ENCODE results near the gene DHX30.
"Not testable (repeated sequence)": the region's sequence is repeated elsewhere in the genome, so short reads cannot be mapped to it uniquely, and the experiment has no call there.

DHX30 gene

DNA sequence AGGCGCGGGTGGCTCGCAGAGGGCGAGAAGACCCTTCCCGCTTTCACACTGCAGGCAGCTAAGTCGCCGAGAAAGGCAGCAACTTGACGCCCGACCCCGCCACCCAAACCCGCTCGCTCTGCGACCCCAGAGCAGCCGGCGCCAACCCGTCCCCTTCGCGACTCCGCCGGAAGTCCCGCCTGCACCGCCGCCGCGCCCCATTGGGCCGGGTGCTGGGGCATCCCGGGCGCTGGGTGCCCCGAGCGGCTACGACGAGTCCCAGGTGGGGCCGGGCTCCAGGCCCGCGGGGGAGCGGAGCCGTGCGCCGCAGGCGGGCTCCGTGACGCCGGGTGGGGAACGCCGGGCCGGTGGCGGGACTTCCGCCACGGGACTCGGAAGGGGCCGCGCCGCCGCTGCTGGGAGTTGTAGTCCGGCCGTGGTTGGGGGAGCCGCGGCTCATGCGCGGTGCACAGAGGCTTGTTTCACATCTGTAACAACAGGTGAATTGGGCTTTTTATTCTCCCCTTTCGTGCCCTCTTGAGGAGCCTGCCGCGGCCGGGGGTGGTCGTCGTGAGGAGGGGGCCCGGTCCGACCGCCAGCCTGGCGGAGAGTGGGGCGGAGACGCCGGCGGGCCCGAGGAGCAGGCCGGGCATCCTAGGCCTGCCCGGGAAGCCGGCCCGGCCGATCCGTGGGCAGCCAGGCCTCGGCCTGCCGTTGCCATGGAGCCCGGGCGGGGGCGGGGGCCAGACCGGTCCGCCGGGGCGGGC, at the start of gene DHX30:
Gene DHX30, plus strand, starts transcription at position 405 of the 746 bp plus-strand sequence. CDS start 7,546 bp downstream, outside the sequence.
- POLR2A ChIA-PET = interaction anchor here (0.7 kb wide), 1 partner anchor 1260 kb away, joined by 3 read pairs; no protein-coding TSS in a partner anchor
- H3K4me3 ChIP-seq (ENCODE audit: low read depth, low read length) = peak within 1 kb of the TSS; percentile 86
- TF ChIP-seq, protein P1, sequence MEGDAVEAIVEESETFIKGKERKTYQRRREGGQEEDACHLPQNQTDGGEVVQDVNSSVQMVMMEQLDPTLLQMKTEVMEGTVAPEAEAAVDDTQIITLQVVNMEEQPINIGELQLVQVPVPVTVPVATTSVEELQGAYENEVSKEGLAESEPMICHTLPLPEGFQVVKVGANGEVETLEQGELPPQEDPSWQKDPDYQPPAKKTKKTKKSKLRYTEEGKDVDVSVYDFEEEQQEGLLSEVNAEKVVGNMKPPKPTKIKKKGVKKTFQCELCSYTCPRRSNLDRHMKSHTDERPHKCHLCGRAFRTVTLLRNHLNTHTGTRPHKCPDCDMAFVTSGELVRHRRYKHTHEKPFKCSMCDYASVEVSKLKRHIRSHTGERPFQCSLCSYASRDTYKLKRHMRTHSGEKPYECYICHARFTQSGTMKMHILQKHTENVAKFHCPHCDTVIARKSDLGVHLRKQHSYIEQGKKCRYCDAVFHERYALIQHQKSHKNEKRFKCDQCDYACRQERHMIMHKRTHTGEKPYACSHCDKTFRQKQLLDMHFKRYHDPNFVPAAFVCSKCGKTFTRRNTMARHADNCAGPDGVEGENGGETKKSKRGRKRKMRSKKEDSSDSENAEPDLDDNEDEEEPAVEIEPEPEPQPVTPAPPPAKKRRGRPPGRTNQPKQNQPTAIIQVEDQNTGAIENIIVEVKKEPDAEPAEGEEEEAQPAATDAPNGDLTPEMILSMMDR (IDR thresholded peaks at IDR 0.05; ENCODE audit: insufficient read depth, low read length, missing control alignments) = no peak
- CTCF ChIA-PET = interaction anchor here (0.6 to 4.4 kb wide), 4 partner anchors 17 to 282 kb away, joined by 3 to 24 read pairs (median 8); no protein-coding TSS in a partner anchor
- DNase-seq (ENCODE audit: low read depth, low spot score) = no peak

- H3K4me3 ChIP-seq (ENCODE audit: low read depth, low read length) = no peak overlapping the region
- POLR2A ChIA-PET = no interaction called here
- TF ChIP-seq, protein P1 (IDR thresholded peaks at IDR 0.05; ENCODE audit: insufficient read depth, low read length, missing control alignments) = no peak
- DNase-seq (ENCODE audit: low read depth, low spot score) = no peak
- CTCF ChIA-PET = no interaction called here
These were observed 44.5 kb upstream of the DHX30 start for GRCh38 chr3:47758261-47759025.

GRCh38 chr3:47760207-47760606, 42.7 kb upstream of the DHX30 start:
- H3K4me3 ChIP-seq (ENCODE audit: low read depth, low read length); POLR2A ChIA-PET; DNase-seq (ENCODE audit: low read depth, low spot score); CTCF ChIA-PET: not testable (repeated sequence)

GRCh38 chr3:47761046-47761445, 41.9 kb upstream of the DHX30 start:
- POLR2A ChIA-PET = no interaction called here
- DNase-seq (ENCODE audit: low read depth, low spot score) = no peak
- TF ChIP-seq, protein P1 (IDR thresholded peaks at IDR 0.05; ENCODE audit: insufficient read depth, low read length, missing control alignments) = no peak
- CTCF ChIA-PET = no interaction called here
- H3K4me3 ChIP-seq (ENCODE audit: low read depth, low read length) = no peak overlapping the region

DNA sequence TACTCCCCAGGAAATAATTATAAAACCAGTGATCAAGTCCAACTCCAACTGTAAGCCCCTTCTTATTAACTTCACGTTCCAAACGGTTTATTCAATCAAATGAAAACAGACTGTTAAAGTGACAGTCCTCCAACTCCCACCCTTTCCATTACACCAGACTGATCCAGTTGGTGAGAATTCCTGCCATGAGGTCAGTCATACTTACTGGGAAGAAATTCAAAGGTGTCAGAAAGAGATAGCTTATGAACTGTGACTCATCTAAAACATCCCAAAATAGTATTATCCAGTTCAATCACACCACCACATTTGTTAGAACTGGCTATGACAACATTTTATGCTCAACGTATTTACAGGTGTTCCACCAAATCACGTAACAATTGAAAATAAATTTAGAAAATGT, 40.7 kb upstream of the DHX30 start:
- CTCF ChIA-PET = no interaction called here
- POLR2A ChIA-PET = no interaction called here
- H3K4me3 ChIP-seq (ENCODE audit: low read depth, low read length) = no peak overlapping the region
- TF ChIP-seq, protein P1 (IDR thresholded peaks at IDR 0.05; ENCODE audit: insufficient read depth, low read length, missing control alignments) = no peak
- no peak for DNase-seq (ENCODE audit: low read depth, low spot score)

DNA sequence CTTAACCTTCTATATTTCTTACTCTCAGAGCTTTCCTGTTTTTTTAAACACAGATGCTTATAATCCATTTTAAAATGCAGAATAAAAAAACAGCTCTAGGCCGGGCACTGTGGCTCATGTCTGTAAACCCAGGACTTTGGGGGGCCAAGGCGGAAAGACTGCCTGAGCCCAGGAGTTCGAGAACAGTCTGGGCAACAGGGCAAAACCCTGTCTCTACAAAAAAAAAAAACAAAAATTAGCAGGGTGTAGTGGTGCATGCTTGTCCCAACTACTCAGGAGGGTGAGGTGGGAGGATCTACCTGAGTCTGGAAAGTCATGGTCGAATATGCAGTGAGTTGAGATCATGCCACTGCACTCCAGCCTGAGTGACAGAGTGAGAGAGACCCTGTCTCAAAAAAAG, 36.8 kb upstream of the DHX30 start:
- CTCF ChIA-PET = no interaction called here
- no peak overlapping the region for H3K4me3 ChIP-seq (ENCODE audit: low read depth, low read length)
- TF ChIP-seq, protein P1 (IDR thresholded peaks at IDR 0.05; ENCODE audit: insufficient read depth, low read length, missing control alignments) = no peak
- no peak for DNase-seq (ENCODE audit: low read depth, low spot score)
- POLR2A ChIA-PET = no interaction called here
